B cell (primary cell): ENCODE measurements around the gene CRCP. TPM values are rescaled to one million over a fixed set of nuclear protein-coding genes. Genes with fewer than 3 reads are reported as not detected.
"Not testable (repeated sequence)": the region's sequence is repeated elsewhere in the genome, so short reads cannot be mapped to it uniquely, and the experiment has no call there.

ENCODE experiments used
- ATAC-seq: fragments of 200-7000 bp; cut with Tn5 transposase; one replicate; pipeline ENCODE4 v1.10.0; 2021; ENCODE audit warnings: low read depth, mild to moderate bottlenecking, moderate number of reproducible peaks, moderate library complexity
- CTCF ChIA-PET: fragments of 350-600 bp; sonication (Branson Sonifier 250); formaldehyde crosslinking; loops from one replicate; lab custom pipeline; 2021; ENCODE audit warnings: antibody characterized with exemption, inconsistent platforms; lab: Charles Lee
- POLR2A ChIA-PET: fragments of 350-600 bp; sonication (Branson Sonifier 250); formaldehyde crosslinking; loops from one replicate; lab custom pipeline; 2021; ENCODE audit warnings: antibody characterized with exemption; lab: Charles Lee
- DNase-seq: peaks from one replicate; pipeline ENCODE4 v3.0.0; 2013
- H2AFZ ChIP-seq: 2 replicates; pipeline ENCODE4 v1.6.1; 2012; ENCODE audit warnings: mild to moderate bottlenecking, low read depth, low read length; ENCODE audit not compliant: insufficient read depth, poor library complexity, severe bottlenecking
- H3K27ac ChIP-seq, 2 donors: 1 replicate in 1 of 2; 2 replicates in 1 of 2; pipeline ENCODE4 v1.5.1; 2012 to 2013; ENCODE audit warnings: low read length in 2 of 2, mild to moderate bottlenecking in 2 of 2, moderate library complexity in 1 of 2
- H3K27me3 ChIP-seq, 4 experiments: fragments of 200-600 bp in 1 of 4; sonication (generic) in 1 of 4; replicated peaks in 1 of 4; 1 replicate in 2 of 4; 2 replicates in 2 of 4; pipeline versions ENCODE4 v1.6.1 to v1.7.0; 2013 to 2016; ENCODE audit warnings: low read length in 3 of 4, mild to moderate bottlenecking in 2 of 4, mixed read lengths in 1 of 4, moderate library complexity in 1 of 4; ENCODE audit not compliant: insufficient read depth in 4 of 4, control insufficient read depth in 3 of 4; ENCODE audit errors: control extremely low read depth in 1 of 4
- H3K36me3 ChIP-seq, 2 experiments: replicated peaks in 1 of 2; 1 replicate in 1 of 2; 2 replicates in 1 of 2; pipeline versions ENCODE4 v1.6.1 to v1.7.1; 2013; ENCODE audit warnings: low read length in 1 of 2; ENCODE audit not compliant: insufficient read depth in 2 of 2, control insufficient read depth in 1 of 2; ENCODE audit errors: control extremely low read depth in 1 of 2, extremely low read depth in 1 of 2
- H3K4me1 ChIP-seq, 2 donors: fragments of 200-600 bp in 1 of 2; sonication (generic) in 1 of 2; 1 replicate in 1 of 2; 2 replicates in 1 of 2; pipeline versions ENCODE4 v1.5.1 to v1.6.1; 2013 to 2017; ENCODE audit warnings: low read length in 2 of 2; ENCODE audit not compliant: control insufficient read depth in 2 of 2, insufficient read depth in 2 of 2
- H3K4me2 ChIP-seq: replicated peaks from 2 replicates; pipeline ENCODE3; 2012; ENCODE audit warnings: mild to moderate bottlenecking, low read depth, low read length; ENCODE audit not compliant: poor library complexity, severe bottlenecking
- H3K4me3 ChIP-seq, 5 experiments: fragments of 200-600 bp in 1 of 5; sonication (generic) in 1 of 5; 1 replicate in 3 of 5; 2 replicates in 2 of 5; pipeline versions ENCODE4 v1.5.1 to v1.7.0; 2011 to 2016; ENCODE audit warnings: low read length in 4 of 5, mild to moderate bottlenecking in 4 of 5, low read depth in 2 of 5, control low read depth in 1 of 5, moderate library complexity in 1 of 5; ENCODE audit not compliant: insufficient read depth in 1 of 5; ENCODE audit errors: control extremely low read depth in 1 of 5, extremely low read depth in 1 of 5
- H3K79me2 ChIP-seq: fragments of 200-600 bp; sonication (generic); one replicate; pipeline ENCODE4 v1.6.0; 2016; ENCODE audit warnings: low read length; ENCODE audit not compliant: control insufficient read depth, insufficient read depth
- H3K9ac ChIP-seq: fragments of 200-600 bp; sonication (generic); 2 replicates; pipeline ENCODE4 v1.6.1; 2017; ENCODE audit warnings: mild to moderate bottlenecking, low read length, moderate library complexity
- H3K9me3 ChIP-seq, 3 donors: one replicate each; pipeline versions ENCODE4 v1.6.1 to v1.7.1; 2013; ENCODE audit warnings: low read length in 2 of 3; ENCODE audit not compliant: control insufficient read depth in 2 of 3, insufficient read depth in 1 of 3; ENCODE audit errors: control extremely low read depth in 1 of 3
- H4K20me1 ChIP-seq: 2 replicates; pipeline ENCODE4 v1.6.0; 2012; ENCODE audit warnings: mild to moderate bottlenecking, low read length; ENCODE audit not compliant: insufficient read depth, control insufficient read depth, poor library complexity, severe bottlenecking
- H3K27ac Mint-ChIP-seq: one replicate; pipeline ENCODE4 v1.8.0; 2021; ENCODE audit warnings: mixed read lengths
- H3K27me3 Mint-ChIP-seq: one replicate; pipeline ENCODE4 v1.8.0; 2021; ENCODE audit warnings: mixed read lengths
- H3K4me1 Mint-ChIP-seq: one replicate; pipeline ENCODE4 v1.8.0; 2021; ENCODE audit warnings: mixed read lengths
- H3K4me3 Mint-ChIP-seq: one replicate; pipeline ENCODE4 v1.8.0; 2021; ENCODE audit warnings: mixed read lengths
- H3K9me3 Mint-ChIP-seq: one replicate; pipeline ENCODE4 v1.8.0; 2022; ENCODE audit warnings: mixed read lengths; ENCODE audit not compliant: insufficient read depth
- CTCF ChIP-seq: fragments of 200-600 bp; IDR thresholded peaks from one replicate; pipeline ENCODE4 v1.8.0; 2022; ENCODE audit warnings: antibody characterized with exemption, mild to moderate bottlenecking
- EZH2 ChIP-seq: IDR thresholded peaks from 2 replicates; pipeline ENCODE4 v1.6.1; 2012; ENCODE audit warnings: borderline replicate concordance, low read depth, mild to moderate bottlenecking, moderate library complexity, low read length; ENCODE audit not compliant: insufficient read depth, poor library complexity, severe bottlenecking
- WGBS: methylation state at CpG from one replicate; pipeline ENCODE4 v1.1.5; 2013; ENCODE audit warnings: missing lambda C conversion rate; ENCODE audit not compliant: insufficient coverage; 5-methylcytosine and 5-hydroxymethylcytosine counted together
- intact Hi-C: fragments of 100-400 bp; cut with micrococcal nuclease; formaldehyde crosslinking; loops from one replicate; pipeline ENCODE4 v1.10.0; 2022
- polyA plus RNA-seq: library from polyadenylated mRNA; depleted of rRNA; stranded (reverse); fragments of >200 nt; gene quantifications from 2 replicates; pipeline ENCODE4 v1.2.3, GENCODE V29; 2012
- total RNA-seq, 2 donors: library from RNA; stranded (reverse); fragments of 120-200 nt in 1 of 2; gene quantifications; 1 replicate in 1 of 2; 2 replicates in 1 of 2; pipeline versions ENCODE4 v1.2.3 to v1.2.4, GENCODE V29; 2013 to 2022

The CRCP gene
- total and polyA plus RNA-seq, 2 donors (not counting 1 experiment from before 2014, with no cell fraction given): 20.8 to 39.6 TPM

- Histone ChIP-seq H3K36me3 (peaks cover 12 to 82% of the 10 kb centered on the region in 2 experiments), H3K27ac (no peak overlapping the region), H3K4me2 (no peak overlapping the region), H3K27me3 (no peaks in the 10 kb centered on the region), H3K9ac (no peak overlapping the region), H3K4me3 (no peak overlapping the region), H3K79me2 (peaks cover 31% of the 10 kb centered on the region), H2AFZ (no peak overlapping the region), H3K4me1 (no peaks in the 10 kb centered on the region), H3K9me3 (no peaks in the 10 kb centered on the region), H4K20me1 (peaks cover 30% of the 10 kb centered on the region)
- ATAC-seq: no peak
- no peaks in the 10 kb centered on the region for H3K9me3 Mint-ChIP-seq
- H3K27me3 Mint-ChIP-seq: no peaks in the 10 kb centered on the region
- ChIA-PET POLR2A (interaction anchor here (0.7 kb wide), 1 partner anchor 510 kb away, joined by 3 read pairs; no protein-coding TSS in a partner anchor), CTCF (no interaction called here)
- peaks cover 8% of the 10 kb centered on the region for H3K4me1 Mint-ChIP-seq
- intact Hi-C loops: no loop called here
- no peak overlapping the region for H3K4me3 Mint-ChIP-seq
- WGBS: 100% methylated on average over 3 of the region's 5 CpGs
- no peak for DNase-seq
- TF ChIP-seq EZH2: no peak
- TF ChIP-seq CTCF: no peak
- H3K27ac Mint-ChIP-seq: no peak overlapping the region
These were observed 32.1 kb downstream of the CRCP start for GRCh38 chr7:66146701-66147100.

GRCh38 chr7:66147657-66148056 is 33.0 kb downstream of the CRCP start:
- Histone ChIP-seq H4K20me1 (peaks cover 24% of the 10 kb centered on the region), H3K79me2 (peaks cover 24% of the 10 kb centered on the region), H3K36me3 (peaks cover 14 to 82% of the 10 kb centered on the region in 2 experiments)
- H3K27me3 Mint-ChIP-seq, H3K4me1 Mint-ChIP-seq, intact Hi-C loops, ATAC-seq, H3K27me3 ChIP-seq, H3K27ac ChIP-seq, H3K27ac Mint-ChIP-seq, H3K4me3 Mint-ChIP-seq, H3K4me3 ChIP-seq, H3K9ac ChIP-seq, H2AFZ ChIP-seq, POLR2A ChIA-PET, DNase-seq, H3K9me3 ChIP-seq, H3K4me1 ChIP-seq, H3K4me2 ChIP-seq, H3K9me3 Mint-ChIP-seq: not testable (repeated sequence)
- 100% methylated on average over 4 of the region's 4 CpGs for WGBS
- CTCF ChIA-PET: interaction anchor here (1.0 kb wide), 1 partner anchor 9 kb away, joined by 3 read pairs; no protein-coding TSS in a partner anchor
